Measurements from ENCODE around the gene STK35.

DNA sequence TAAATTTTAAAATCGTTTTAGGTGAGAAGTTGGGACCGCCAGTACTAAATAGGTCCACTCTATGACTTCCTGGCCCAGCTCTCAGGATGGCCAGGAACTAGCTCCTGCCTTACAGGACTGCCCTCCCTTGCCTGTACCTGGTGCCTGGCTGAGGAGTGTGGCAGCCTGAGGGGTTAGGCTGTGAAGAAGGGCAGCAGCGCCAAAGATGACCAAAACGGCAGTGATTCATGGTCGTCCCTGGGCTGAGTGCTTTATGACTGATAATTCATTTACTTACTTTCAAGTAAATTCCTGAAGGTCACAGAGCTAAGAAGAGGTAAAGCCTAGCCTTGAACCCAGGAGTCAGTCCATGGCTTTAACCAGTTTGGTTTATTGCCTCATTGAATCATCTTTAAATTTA, 22.1 kb downstream of the STK35 start:
- TF ChIP-seq, protein P1, sequence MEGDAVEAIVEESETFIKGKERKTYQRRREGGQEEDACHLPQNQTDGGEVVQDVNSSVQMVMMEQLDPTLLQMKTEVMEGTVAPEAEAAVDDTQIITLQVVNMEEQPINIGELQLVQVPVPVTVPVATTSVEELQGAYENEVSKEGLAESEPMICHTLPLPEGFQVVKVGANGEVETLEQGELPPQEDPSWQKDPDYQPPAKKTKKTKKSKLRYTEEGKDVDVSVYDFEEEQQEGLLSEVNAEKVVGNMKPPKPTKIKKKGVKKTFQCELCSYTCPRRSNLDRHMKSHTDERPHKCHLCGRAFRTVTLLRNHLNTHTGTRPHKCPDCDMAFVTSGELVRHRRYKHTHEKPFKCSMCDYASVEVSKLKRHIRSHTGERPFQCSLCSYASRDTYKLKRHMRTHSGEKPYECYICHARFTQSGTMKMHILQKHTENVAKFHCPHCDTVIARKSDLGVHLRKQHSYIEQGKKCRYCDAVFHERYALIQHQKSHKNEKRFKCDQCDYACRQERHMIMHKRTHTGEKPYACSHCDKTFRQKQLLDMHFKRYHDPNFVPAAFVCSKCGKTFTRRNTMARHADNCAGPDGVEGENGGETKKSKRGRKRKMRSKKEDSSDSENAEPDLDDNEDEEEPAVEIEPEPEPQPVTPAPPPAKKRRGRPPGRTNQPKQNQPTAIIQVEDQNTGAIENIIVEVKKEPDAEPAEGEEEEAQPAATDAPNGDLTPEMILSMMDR (IDR thresholded peaks at IDR 0.05), result no peak
- no peak for TF ChIP-seq POLR2A (IDR thresholded peaks at IDR 0.05)
